A673 (cell line): Measurements from ENCODE around the gene DAB1. TPM values are rescaled to one million over a fixed set of nuclear protein-coding genes. Genes with fewer than 3 reads are reported as not detected.

Experiments used
- BruUV-seq: library from RNA; stranded (reverse); fragments of 400-500 nt; replicated peaks from 2 replicates; lab custom pipeline; 2021; lab: Mats Ljungman, UMichigan
- CTCF ChIA-PET: fragments of 300-600 bp; sonication (Branson Sonifier 250); formaldehyde crosslinking; loops from one replicate; lab custom pipeline; 2022; ENCODE audit warnings: antibody characterized with exemption; lab: Charles Lee
- POLR2A ChIA-PET: fragments of 300-600 bp; sonication (Branson Sonifier 250); formaldehyde crosslinking; loops from one replicate; lab custom pipeline; 2022; ENCODE audit warnings: antibody characterized with exemption; ENCODE audit not compliant: low non-redundant PET; lab: Charles Lee
- DNase-seq: peaks from one replicate; pipeline ENCODE4 v3.0.0-alpha.2; 2015; ENCODE audit warnings: low spot score
- H3K27ac ChIP-seq: fragments of 200-600 bp; sonication (generic); 2 replicates; pipeline ENCODE4 v1.5.1; 2016; ENCODE audit warnings: mixed run types, low read depth, mild to moderate bottlenecking, mixed read lengths, antibody characterized with exemption, low read length; ENCODE audit not compliant: poor library complexity, severe bottlenecking
- H3K27me3 ChIP-seq: fragments of 200-600 bp; sonication (generic); replicated peaks from 2 replicates; pipeline ENCODE4 v1.6.1; 2017; ENCODE audit warnings: mixed run types, low read depth, mild to moderate bottlenecking, mixed read lengths, antibody characterized with exemption, low read length; ENCODE audit not compliant: insufficient read depth, poor library complexity
- H3K36me3 ChIP-seq: fragments of 200-600 bp; sonication (generic); 2 replicates; pipeline ENCODE4 v1.6.1; 2016; ENCODE audit warnings: mixed run types, mild to moderate bottlenecking, mixed read lengths, antibody characterized with exemption, low read length; ENCODE audit not compliant: insufficient read depth, poor library complexity, severe bottlenecking
- H3K4me1 ChIP-seq: fragments of 200-600 bp; sonication (generic); 2 replicates; pipeline ENCODE4 v1.6.1; 2017; ENCODE audit warnings: mixed run types, mild to moderate bottlenecking, mixed read lengths, antibody characterized with exemption, low read length; ENCODE audit not compliant: insufficient read depth, poor library complexity, severe bottlenecking
- H3K4me3 ChIP-seq: fragments of 200-600 bp; sonication (generic); 2 replicates; pipeline ENCODE4 v1.5.1; 2016; ENCODE audit warnings: low read depth, mixed run types, mild to moderate bottlenecking, mixed read lengths, low read length; ENCODE audit not compliant: poor library complexity, severe bottlenecking
- H3K9me3 ChIP-seq: fragments of 200-600 bp; sonication (generic); 2 replicates; pipeline ENCODE4 v1.6.1; 2016; ENCODE audit warnings: mixed run types, low read depth, mild to moderate bottlenecking, mixed read lengths, antibody characterized with exemption, low read length; ENCODE audit not compliant: poor library complexity, severe bottlenecking
- CTCF ChIP-seq: fragments of 300-800, 200-600 bp; sonication (generic); conservative IDR thresholded peaks from 2 replicates; pipeline ENCODE4 v1.5.1; 2017; ENCODE audit warnings: low read depth, mild to moderate bottlenecking, antibody characterized with exemption, low read length, moderate library complexity, mixed read lengths
- EZH2 ChIP-seq: fragments of 200-600 bp; sonication (generic); IDR thresholded peaks from 2 replicates; pipeline ENCODE4 v1.6.1; 2017; ENCODE audit warnings: borderline replicate concordance, low read depth, mild to moderate bottlenecking, mixed read lengths, antibody characterized with exemption, low read length; ENCODE audit not compliant: poor library complexity, severe bottlenecking
- intact Hi-C: fragments of 100-400 bp; cut with micrococcal nuclease; formaldehyde crosslinking; loops from one replicate; pipeline ENCODE4 v1.10.0; 2022; ENCODE audit not compliant: unreplicated experiment
- total RNA-seq: library from RNA; stranded (reverse); gene quantifications from 2 replicates; pipeline ENCODE4 v1.2.3, GENCODE V29; 2021

Gene DAB1
- total RNA-seq, 1 experiment from 2014 or later, result 112 TPM

- CTCF ChIA-PET, result no interaction called here
- DNase-seq, result no peak
- Histone ChIP-seq H3K27ac (no peak overlapping the region), H3K36me3 (no peaks in the 10 kb centered on the region), H3K4me1 (peaks cover 32% of the 10 kb centered on the region), H3K4me3 (no peak overlapping the region), H3K27me3 (no peaks in the 10 kb centered on the region), H3K9me3 (no peaks in the 10 kb centered on the region)
- BruUV-seq, result no TSS peak
- intact Hi-C loops, result no loop called here
- POLR2A ChIA-PET, result no interaction called here
- no peak for TF ChIP-seq EZH2
- TF ChIP-seq CTCF, result no peak
Measured at GRCh38 chr1:57202241-57202640, 221.6 kb downstream of the DAB1 start.

GRCh38 chr1:57198912-57199311 is 224.9 kb downstream of the DAB1 start:
- BruUV-seq, result no TSS peak

GRCh38 chr1:57195436-57195941 is 228.4 kb downstream of the DAB1 start:
- Histone ChIP-seq H3K27me3 (no peaks in the 10 kb centered on the region), H3K4me1 (peaks cover 15% of the 10 kb centered on the region), H3K4me3 (no peak overlapping the region), H3K27ac (no peak overlapping the region), H3K9me3 (no peaks in the 10 kb centered on the region), H3K36me3 (no peaks in the 10 kb centered on the region)
- intact Hi-C loops, result no loop called here
- DNase-seq, result no peak
- TF ChIP-seq CTCF, result no peak
- no peak for TF ChIP-seq EZH2
- no TSS peak for BruUV-seq
- ChIA-PET POLR2A (no interaction called here), CTCF (no interaction called here)

More at GRCh38 chr1:57198912-57199311, 224.9 kb downstream of the DAB1 start:
- Histone ChIP-seq H3K27me3 (no peaks in the 10 kb centered on the region), H3K36me3 (no peaks in the 10 kb centered on the region), H3K9me3 (no peaks in the 10 kb centered on the region), H3K27ac (no peak overlapping the region), H3K4me3 (no peak overlapping the region), H3K4me1 (peaks cover 15% of the 10 kb centered on the region)
- intact Hi-C loops, result no loop called here
- ChIA-PET CTCF (no interaction called here), POLR2A (no interaction called here)
- no peak for TF ChIP-seq CTCF
- TF ChIP-seq EZH2, result no peak
- DNase-seq, result no peak
